GM19043 (cell line): ENCODE results near the gene FNBP1.

ENCODE experiments used
- ATAC-seq: cut with Tn5 transposase; IDR thresholded peaks from one replicate; pipeline ENCODE4 v1.9.1; 2021; ENCODE audit warnings: low read depth; ENCODE audit not compliant: unreplicated experiment

Gene FNBP1

DNA sequence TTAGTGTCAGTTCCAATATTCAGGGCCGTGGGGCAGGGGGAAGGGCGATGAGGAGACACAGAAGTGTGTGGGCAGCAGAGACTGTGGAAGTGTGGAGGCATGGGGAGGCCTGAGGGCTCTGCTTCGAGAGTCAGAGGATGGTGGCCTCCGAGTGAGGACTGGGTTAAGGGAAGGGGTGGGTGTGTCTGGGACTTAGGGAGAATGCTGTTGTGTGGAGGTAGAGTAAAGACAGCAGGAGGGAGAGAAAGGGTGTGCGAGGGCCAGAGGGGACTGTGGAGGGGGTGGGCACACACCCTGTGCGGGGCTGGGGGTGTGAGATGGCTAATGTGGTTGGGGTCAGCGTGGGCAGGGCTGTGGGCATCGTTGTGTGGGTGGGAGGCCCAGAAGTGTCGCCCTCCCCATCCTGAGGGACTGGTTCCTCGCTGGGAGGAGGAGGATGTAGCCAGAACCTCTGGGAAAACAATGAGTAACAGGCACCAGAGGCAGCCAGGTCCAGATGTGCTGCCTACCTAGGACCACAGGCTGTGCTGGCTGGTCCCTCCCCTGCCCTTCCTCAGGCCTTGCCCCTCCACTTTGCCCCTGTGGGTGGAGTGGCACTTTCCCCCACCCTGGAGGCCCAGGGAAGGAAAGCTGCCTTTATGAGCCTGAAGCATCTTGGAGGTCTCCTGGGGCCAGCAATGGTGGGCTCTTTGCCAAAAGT lies 203.5 kb downstream of the FNBP1 start:
- no peak for ATAC-seq

DNA sequence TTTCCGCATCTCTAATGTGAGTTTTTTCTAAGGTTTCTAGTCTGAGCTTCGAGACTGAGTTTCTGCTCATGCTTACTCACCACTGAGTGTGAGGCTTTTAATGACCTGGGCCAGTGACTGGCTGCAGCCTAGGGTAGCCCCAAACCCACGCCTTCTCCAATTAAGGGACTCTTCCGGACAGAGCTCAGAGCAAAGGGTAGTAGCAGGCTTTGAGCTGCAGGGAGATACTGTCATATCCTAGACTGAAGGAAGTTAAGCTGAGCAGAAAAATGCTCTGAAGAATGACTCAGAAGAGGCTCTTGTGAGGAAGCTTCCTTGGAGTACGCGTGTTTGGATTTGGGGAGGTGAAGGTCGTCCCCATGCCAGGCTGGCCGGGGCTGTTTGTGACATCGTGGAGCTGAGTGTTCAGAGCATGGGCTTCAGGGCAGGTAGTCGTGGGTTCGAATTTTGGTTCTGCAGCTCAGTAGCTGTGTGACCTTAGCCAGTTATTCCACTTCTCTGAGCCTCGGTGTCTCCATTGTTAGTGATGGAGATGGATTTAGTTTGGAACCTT lies 204.2 kb downstream of the FNBP1 start:
- no peak for ATAC-seq
